Measurements from ENCODE around the gene ZNF318. TPM values are rescaled to one million over a fixed set of nuclear protein-coding genes. Genes with fewer than 3 reads are reported as not detected.

The ZNF318 gene
- polyA plus RNA-seq, 1 of the 3 experiments (the other 2 are of a cell fraction), result 6.3 TPM

DNA sequence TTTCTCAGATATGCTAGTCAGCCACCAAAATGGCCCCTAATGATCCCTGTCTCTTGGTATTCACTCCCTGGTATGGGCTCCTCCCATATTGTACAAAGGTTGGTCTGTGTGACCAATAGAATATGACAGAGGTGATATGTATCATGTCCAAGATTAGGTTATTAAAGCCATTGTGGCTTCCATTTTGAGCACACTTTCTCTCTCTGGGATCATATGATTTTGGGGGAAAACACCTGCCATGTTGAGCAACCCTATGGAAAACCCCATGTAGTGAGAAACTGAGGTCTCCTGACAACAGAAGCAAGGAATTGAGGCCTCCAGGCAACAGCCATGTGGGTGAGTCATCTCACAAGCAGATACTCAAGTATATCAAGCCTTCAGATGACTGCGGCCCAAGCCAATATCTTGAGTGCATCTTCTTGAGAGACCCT, 7.1 kb upstream of the ZNF318 start:
- CTCF ChIA-PET, result interaction anchor here (2.1 to 5.7 kb wide), 3 partner anchors 10 to 130 kb away, joined by 6 to 32 read pairs (median 7); no protein-coding TSS in a partner anchor
- no CpG with 5 or more reads among the region's 1 CpG for WGBS (ENCODE audit: low lambda C conversion rate)

DNA sequence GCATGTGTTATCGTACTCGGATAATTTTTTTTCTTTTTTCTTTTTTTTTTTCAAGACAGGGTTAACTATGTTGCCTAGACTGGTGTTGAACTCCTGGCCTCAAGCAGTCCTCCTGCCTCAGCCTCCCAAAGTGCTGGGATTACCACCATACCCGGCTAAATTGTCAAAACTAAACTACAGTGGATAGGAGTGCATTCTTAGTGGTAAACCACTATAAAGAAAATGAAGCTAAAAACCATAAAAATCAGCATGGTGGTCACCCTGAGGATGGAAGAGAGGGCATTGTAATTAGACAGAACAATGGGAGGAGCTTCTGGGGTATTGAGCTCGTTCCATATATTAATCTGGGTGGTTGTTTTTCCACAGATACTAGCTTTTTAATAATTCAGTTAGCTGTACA, 6.2 kb upstream of the ZNF318 start:
- DNase-seq, result no peak
- CTCF ChIA-PET, result interaction anchor here (0.5 to 5.7 kb wide), 4 partner anchors 11 to 131 kb away, joined by 3 to 32 read pairs (median 6); no protein-coding TSS in a partner anchor
- H3K4me3 ChIP-seq (ENCODE audit: low read depth in 2 of 2, low read length in 1 of 2), result no peak overlapping the region
- H3K9me3 ChIP-seq, result no peaks in the 10 kb centered on the region
- H3K36me3 ChIP-seq (replicated peaks in 1 of 2; ENCODE audit: control insufficient read depth in 1 of 2, insufficient read depth in 2 of 2, low read length in 1 of 2), result no peaks in the 10 kb centered on the region
- H3K4me2 ChIP-seq, result no peak overlapping the region
- no peaks in the 10 kb centered on the region for H3K4me1 ChIP-seq (ENCODE audit: control insufficient read depth in 1 of 2, insufficient read depth in 2 of 2, low read depth in 1 of 2, low read length in 1 of 2)
- H3K9ac ChIP-seq, result no peak overlapping the region
- H3K9me2 ChIP-seq, result no peaks in the 10 kb centered on the region
- no peaks in the 10 kb centered on the region for H4K20me1 ChIP-seq (ENCODE audit: insufficient read depth)
- WGBS (ENCODE audit: low lambda C conversion rate), result 67% methylated on average over 4 of the region's 4 CpGs
- H3K79me2 ChIP-seq (ENCODE audit: insufficient read depth), result no peaks in the 10 kb centered on the region
- no peak overlapping the region for H3K27ac ChIP-seq (ENCODE audit: low read depth in 2 of 2, low read length in 1 of 2)
- H3K27me3 ChIP-seq (ENCODE audit: insufficient read depth), result no peaks in the 10 kb centered on the region; the same call in 1 of the 2 replicates
- no peak overlapping the region for H2AFZ ChIP-seq (ENCODE audit: low read depth)
- TF ChIP-seq, protein P1, sequence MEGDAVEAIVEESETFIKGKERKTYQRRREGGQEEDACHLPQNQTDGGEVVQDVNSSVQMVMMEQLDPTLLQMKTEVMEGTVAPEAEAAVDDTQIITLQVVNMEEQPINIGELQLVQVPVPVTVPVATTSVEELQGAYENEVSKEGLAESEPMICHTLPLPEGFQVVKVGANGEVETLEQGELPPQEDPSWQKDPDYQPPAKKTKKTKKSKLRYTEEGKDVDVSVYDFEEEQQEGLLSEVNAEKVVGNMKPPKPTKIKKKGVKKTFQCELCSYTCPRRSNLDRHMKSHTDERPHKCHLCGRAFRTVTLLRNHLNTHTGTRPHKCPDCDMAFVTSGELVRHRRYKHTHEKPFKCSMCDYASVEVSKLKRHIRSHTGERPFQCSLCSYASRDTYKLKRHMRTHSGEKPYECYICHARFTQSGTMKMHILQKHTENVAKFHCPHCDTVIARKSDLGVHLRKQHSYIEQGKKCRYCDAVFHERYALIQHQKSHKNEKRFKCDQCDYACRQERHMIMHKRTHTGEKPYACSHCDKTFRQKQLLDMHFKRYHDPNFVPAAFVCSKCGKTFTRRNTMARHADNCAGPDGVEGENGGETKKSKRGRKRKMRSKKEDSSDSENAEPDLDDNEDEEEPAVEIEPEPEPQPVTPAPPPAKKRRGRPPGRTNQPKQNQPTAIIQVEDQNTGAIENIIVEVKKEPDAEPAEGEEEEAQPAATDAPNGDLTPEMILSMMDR (IDR thresholded peaks at IDR 0.05), result no peak
- TF ChIP-seq, protein P2, sequence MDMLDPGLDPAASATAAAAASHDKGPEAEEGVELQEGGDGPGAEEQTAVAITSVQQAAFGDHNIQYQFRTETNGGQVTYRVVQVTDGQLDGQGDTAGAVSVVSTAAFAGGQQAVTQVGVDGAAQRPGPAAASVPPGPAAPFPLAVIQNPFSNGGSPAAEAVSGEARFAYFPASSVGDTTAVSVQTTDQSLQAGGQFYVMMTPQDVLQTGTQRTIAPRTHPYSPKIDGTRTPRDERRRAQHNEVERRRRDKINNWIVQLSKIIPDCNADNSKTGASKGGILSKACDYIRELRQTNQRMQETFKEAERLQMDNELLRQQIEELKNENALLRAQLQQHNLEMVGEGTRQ (IDR thresholded peaks at IDR 0.05; ENCODE audit: borderline replicate concordance, low read depth, low read length), result no peak
- TF ChIP-seq RXRA (IDR thresholded peaks at IDR 0.05; ENCODE audit: borderline replicate concordance, low read depth), result no peak
- no peak for TF ChIP-seq YY1 (IDR thresholded peaks at IDR 0.05; ENCODE audit: low read depth)
- no peak for TF ChIP-seq SIN3A (IDR thresholded peaks at IDR 0.05; ENCODE audit: borderline replicate concordance, low read depth, low read length)
- TF ChIP-seq FOSL2 (IDR thresholded peaks at IDR 0.05; ENCODE audit: borderline replicate concordance, low read depth), result no peak
- TF ChIP-seq TCF12 (IDR thresholded peaks at IDR 0.05), result no peak
- peaks cover 3% of the 10 kb centered on the region for H3F3A ChIP-seq (replicated peaks; ENCODE audit: insufficient read depth)
- POLR2A ChIA-PET, result no interaction called here

More for the DNA sequence above, 7.1 kb upstream of the ZNF318 start:
- no peak overlapping the region for H3K27ac ChIP-seq (ENCODE audit: low read depth in 2 of 2, low read length in 1 of 2)
- no peak for DNase-seq
- H3K36me3 ChIP-seq (replicated peaks in 1 of 2; ENCODE audit: control insufficient read depth in 1 of 2, insufficient read depth in 2 of 2, low read length in 1 of 2), result no peaks in the 10 kb centered on the region
- H3K79me2 ChIP-seq (ENCODE audit: insufficient read depth), result no peaks in the 10 kb centered on the region
- no peak overlapping the region for H3K9ac ChIP-seq
- H3K4me2 ChIP-seq, result no peak overlapping the region
- no peak overlapping the region for H2AFZ ChIP-seq (ENCODE audit: low read depth)
- H3F3A ChIP-seq (replicated peaks; ENCODE audit: insufficient read depth), result no peaks in the 10 kb centered on the region
- POLR2A ChIA-PET, result no interaction called here
- H3K27me3 ChIP-seq (ENCODE audit: insufficient read depth), result no peaks in the 10 kb centered on the region; the same call in 1 of the 2 replicates
- H3K4me1 ChIP-seq (ENCODE audit: control insufficient read depth in 1 of 2, insufficient read depth in 2 of 2, low read depth in 1 of 2, low read length in 1 of 2), result no peaks in the 10 kb centered on the region
- no peaks in the 10 kb centered on the region for H4K20me1 ChIP-seq (ENCODE audit: insufficient read depth)
- no peaks in the 10 kb centered on the region for H3K9me2 ChIP-seq
- TF ChIP-seq TEAD4 (IDR thresholded peaks at IDR 0.05; ENCODE audit: borderline replicate concordance, insufficient read depth) (no peak), FOXJ3 (CRISPR knock-in tag; IDR thresholded peaks at IDR 0.05) (no peak)
- TF ChIP-seq, protein P1 (IDR thresholded peaks at IDR 0.05), result no peak
- H3K9me3 ChIP-seq, result no peaks in the 10 kb centered on the region
- H3K4me3 ChIP-seq (ENCODE audit: low read depth in 2 of 2, low read length in 1 of 2), result no peak overlapping the region

Measured in SK-N-SH (cell line).